Fibroblast of peridontal ligament (primary cell): ENCODE results near the gene NAGLU.

Source experiments
- DNase-seq: peaks from one replicate; pipeline ENCODE4 v3.0.0-alpha.2; 2010; ENCODE audit errors: extremely low read depth

The NAGLU gene

GRCh38 chr17:42536048-42536371, at the start of gene NAGLU:
Gene NAGLU, plus strand, starts transcription at chr17:42536241. Its CDS starts 32 bp downstream, at chr17:42536273.
- DNase-seq: peak; percentile 86

GRCh38 chr17:42488032-42488431, 48.0 kb upstream of the NAGLU start:
- no peak for DNase-seq

GRCh38 chr17:42493319-42493718, 42.7 kb upstream of the NAGLU start:
- no peak for DNase-seq

GRCh38 chr17:42494673-42495072, 41.4 kb upstream of the NAGLU start:
- no peak for DNase-seq

GRCh38 chr17:42498828-42499227, 37.2 kb upstream of the NAGLU start:
- no peak for DNase-seq

GRCh38 chr17:42502091-42502490, 34.0 kb upstream of the NAGLU start:
- peak; percentile 28 for DNase-seq

GRCh38 chr17:42502926-42503325, 33.1 kb upstream of the NAGLU start:
- DNase-seq: no peak

- DNase-seq: no peak
Measured at GRCh38 chr17:42507671-42508070, 28.4 kb upstream of the NAGLU start.

- DNase-seq: no peak
Measured at GRCh38 chr17:42508426-42509165, 27.4 kb upstream of the NAGLU start.

GRCh38 chr17:42509409-42509808, 26.6 kb upstream of the NAGLU start:
- no peak for DNase-seq

- DNase-seq: no peak
Measured at GRCh38 chr17:42509841-42510240, 26.2 kb upstream of the NAGLU start.

- no peak for DNase-seq
Measured at GRCh38 chr17:42512246-42512645, 23.8 kb upstream of the NAGLU start.

- DNase-seq: peak; percentile 81
Measured at GRCh38 chr17:42512733-42513251, 23.2 kb upstream of the NAGLU start.

GRCh38 chr17:42513686-42514085, 22.4 kb upstream of the NAGLU start:
- no peak for DNase-seq

GRCh38 chr17:42514279-42514678, 21.8 kb upstream of the NAGLU start:
- DNase-seq: no peak

GRCh38 chr17:42514867-42515266, 21.2 kb upstream of the NAGLU start:
- no peak for DNase-seq

GRCh38 chr17:42517516-42517915, 18.5 kb upstream of the NAGLU start:
- DNase-seq: peak; percentile 96

GRCh38 chr17:42518046-42518754, 17.8 kb upstream of the NAGLU start:
- peak; percentile 97 for DNase-seq

- peak; percentile 35 for DNase-seq
Measured at GRCh38 chr17:42518755-42519545, 17.1 kb upstream of the NAGLU start.

GRCh38 chr17:42519546-42520491, 16.2 kb upstream of the NAGLU start:
- peak; percentile 100 for DNase-seq

- DNase-seq: no peak
Measured at GRCh38 chr17:42520540-42520951, 15.5 kb upstream of the NAGLU start.
